ENCODE results near the gene MSI2. TPM values are rescaled to one million over a fixed set of nuclear protein-coding genes. Genes with fewer than 3 reads are reported as not detected.

The MSI2 gene
- total RNA-seq, 1 donor from 2014 or later = 96.8 TPM

- DNase-seq (ENCODE audit: missing footprints) = no peak
- intact Hi-C loops (cut with DNase I) = loop anchor here (5.0 kb wide), 1 partner anchor 70 kb away; the partner anchor contains the start of gene MSI2
- ATAC-seq = no peak
Measured at GRCh38 chr17:57327176-57327970, 71.0 kb downstream of the MSI2 start.

- DNase-seq (ENCODE audit: missing footprints) (no peak), ATAC-seq (no peak)
- intact Hi-C loops (cut with DNase I) = loop anchor here (5.0 kb wide), 1 partner anchor 71 kb away; the partner anchor contains the start of gene MSI2
Measured at GRCh38 chr17:57328109-57328882, 72.0 kb downstream of the MSI2 start.

- intact Hi-C loops (cut with DNase I) = loop anchor here (5.0 kb wide), 1 partner anchor 72 kb away; the partner anchor contains the start of gene MSI2
- no peak for DNase-seq (ENCODE audit: missing footprints)
- peak; percentile 65 for ATAC-seq
Measured at GRCh38 chr17:57329380-57330214, 73.3 kb downstream of the MSI2 start.

- intact Hi-C loops (cut with DNase I) = no loop called here
- DNase-seq (ENCODE audit: missing footprints) (no peak), ATAC-seq (no peak)
Measured at GRCh38 chr17:57330587-57330986, 74.3 kb downstream of the MSI2 start.

GRCh38 chr17:57331423-57331822, 75.1 kb downstream of the MSI2 start:
- intact Hi-C loops (cut with DNase I) = no loop called here
- no peak for DNase-seq (ENCODE audit: missing footprints)
- ATAC-seq = peak; percentile 16

GRCh38 chr17:57332501-57332900, 76.2 kb downstream of the MSI2 start:
- intact Hi-C loops (cut with DNase I) = no loop called here
- ATAC-seq (no peak), DNase-seq (ENCODE audit: missing footprints) (no peak)

GRCh38 chr17:57335195-57335792, 79.0 kb downstream of the MSI2 start:
- ATAC-seq (no peak), DNase-seq (ENCODE audit: missing footprints) (no peak)
- intact Hi-C loops (cut with DNase I) = no loop called here

- intact Hi-C loops (cut with DNase I) = no loop called here
- ATAC-seq = no peak
- DNase-seq (ENCODE audit: missing footprints) = no peak
Measured at GRCh38 chr17:57337390-57337789, 81.1 kb downstream of the MSI2 start.

GRCh38 chr17:57338257-57338914, 82.1 kb downstream of the MSI2 start:
- intact Hi-C loops (cut with DNase I) = no loop called here
- no peak for ATAC-seq
- DNase-seq (ENCODE audit: missing footprints) = no peak

GRCh38 chr17:57340160-57340981, 84.0 kb downstream of the MSI2 start:
- ATAC-seq (no peak), DNase-seq (ENCODE audit: missing footprints) (no peak)
- intact Hi-C loops (cut with DNase I) = no loop called here

- peak; percentile 44 for ATAC-seq
- intact Hi-C loops (cut with DNase I) = no loop called here
Measured at GRCh38 chr17:57341611-57342540, 85.6 kb downstream of the MSI2 start.

GRCh38 chr17:57342963-57343589, 86.8 kb downstream of the MSI2 start:
- intact Hi-C loops (cut with DNase I) = no loop called here
- DNase-seq (ENCODE audit: missing footprints) = no peak
- ATAC-seq = no peak

More at GRCh38 chr17:57341611-57342540, 85.6 kb downstream of the MSI2 start:
- no peak for DNase-seq (ENCODE audit: missing footprints)

- ATAC-seq = no peak
- no peak for DNase-seq (ENCODE audit: missing footprints)
- intact Hi-C loops (cut with DNase I) = no loop called here
Measured at GRCh38 chr17:57343717-57344116, 87.4 kb downstream of the MSI2 start.

GRCh38 chr17:57344261-57344660, 87.9 kb downstream of the MSI2 start:
- intact Hi-C loops (cut with DNase I) = no loop called here
- DNase-seq (ENCODE audit: missing footprints) = no peak
- ATAC-seq = no peak

- intact Hi-C loops (cut with DNase I) = no loop called here
- DNase-seq (ENCODE audit: missing footprints) (no peak), ATAC-seq (no peak)
Measured at GRCh38 chr17:57349541-57350247, 93.4 kb downstream of the MSI2 start.

Measured in Right ventricle myocardium inferior (tissue), 1 donor.